NCI-H1417 (cell line): Measurements from ENCODE around the gene ALK.
A peak's percentile ranks its signal among the peaks of the same experiment; 100 is the strongest.

Experiments used
- DNase-seq, 3 experiments: peaks; one replicate each; lab custom pipeline; 2025; lab: John Stamatoyannopoulos, UW

Gene ALK

GRCh38 chr2:29528891-29529520 is 392.4 kb downstream of the ALK start:
- DNase-seq, result peak; percentile 23 to 60 (median 24)

- DNase-seq, result no peak
Measured at GRCh38 chr2:29528371-29528770, 393.0 kb downstream of the ALK start.

GRCh38 chr2:29527947-29528346 is 393.4 kb downstream of the ALK start:
- no peak for DNase-seq

GRCh38 chr2:29526587-29527586 is 394.5 kb downstream of the ALK start:
- no peak for DNase-seq

GRCh38 chr2:29525921-29526320 is 395.5 kb downstream of the ALK start:
- no peak for DNase-seq

GRCh38 chr2:29524652-29525051 is 396.7 kb downstream of the ALK start:
- no peak for DNase-seq

- DNase-seq, result no peak
Measured at GRCh38 chr2:29522951-29523669, 398.3 kb downstream of the ALK start.

- no peak for DNase-seq
Measured at GRCh38 chr2:29520001-29520400, 401.4 kb downstream of the ALK start.

- DNase-seq, result no peak
Measured at GRCh38 chr2:29519338-29519925, 402.0 kb downstream of the ALK start.

- DNase-seq, result no peak
Measured at GRCh38 chr2:29518646-29519337, 402.6 kb downstream of the ALK start.

- DNase-seq, result peak in 1 of 3 experiments; percentile 18
Measured at GRCh38 chr2:29518010-29518409, 403.4 kb downstream of the ALK start.

GRCh38 chr2:29517413-29517812 is 404.0 kb downstream of the ALK start:
- DNase-seq, result no peak

- DNase-seq, result no peak
Measured at GRCh38 chr2:29516767-29517166, 404.6 kb downstream of the ALK start.

GRCh38 chr2:29509878-29510277 is 411.5 kb downstream of the ALK start:
- no peak for DNase-seq

GRCh38 chr2:29509397-29509796 is 412.0 kb downstream of the ALK start:
- no peak for DNase-seq

- DNase-seq, result no peak
Measured at GRCh38 chr2:29504746-29505145, 416.6 kb downstream of the ALK start.

GRCh38 chr2:29502460-29502911 is 418.9 kb downstream of the ALK start:
- DNase-seq, result peak in 1 of 3 experiments; percentile 62

GRCh38 chr2:29497375-29497774 is 424.0 kb downstream of the ALK start:
- DNase-seq, result no peak

GRCh38 chr2:29496198-29496597 is 425.2 kb downstream of the ALK start:
- DNase-seq, result no peak

- no peak for DNase-seq
Measured at GRCh38 chr2:29495536-29496060, 425.8 kb downstream of the ALK start.

- DNase-seq, result no peak
Measured at GRCh38 chr2:29495068-29495467, 426.3 kb downstream of the ALK start.
